Purkinje cell (primary cell): ENCODE measurements around the gene SMIM14. TPM values are rescaled to one million over a fixed set of nuclear protein-coding genes. Genes with fewer than 3 reads are reported as not detected.

Experiments
- polyA plus RNA-seq: library from polyadenylated mRNA; unstranded; fragments of >200 nt; fragmentation: Nextera tagmentation; gene quantifications from 2 replicates; pipeline ENCODE4 v1.2.1, GENCODE V29; 2014

SMIM14 gene
- 39.9 and 106 TPM in 2 replicates for polyA plus RNA-seq

GRCh38 chr4:39638354-39639239 lies at the start of gene SMIM14:
SMIM14 (minus strand) TSS chr4:39638865; CDS start chr4:39605145, 33,720 bp downstream.

GRCh38 chr4:39527296-39528060 lies 111.2 kb downstream of the SMIM14 start, which contains the start of gene UGDH:
UGDH (minus strand) TSS chr4:39527439; CDS start chr4:39521512, 5,927 bp downstream.

Other genes with a start within 250 kb of the SMIM14 start
- gene KLB, start 231.9 kb downstream of the SMIM14 start, polyA plus RNA-seq: 0.85 TPM in 1 of 2 replicates, not detected in the other
- 280 and 307 TPM in 2 replicates for gene RPL9, start 179.9 kb downstream of the SMIM14 start, polyA plus RNA-seq
- gene LIAS, start 179.8 kb downstream of the SMIM14 start, polyA plus RNA-seq: 34.4 and 59.0 TPM in 2 replicates
- gene UGDH, start 111.4 kb downstream of the SMIM14 start, polyA plus RNA-seq: 4.0 and 8.9 TPM in 2 replicates
- gene UBE2K, start 59.3 kb upstream of the SMIM14 start, polyA plus RNA-seq: 93.3 and 109 TPM in 2 replicates